GM18907 (cell line): ENCODE results near the gene DAZAP1.
A peak's percentile ranks its signal among the peaks of the same experiment; 100 is the strongest.

Experiments used
- ATAC-seq: cut with Tn5 transposase; IDR thresholded peaks from one replicate; pipeline ENCODE4 v1.9.1; 2021; ENCODE audit warnings: mild to moderate bottlenecking, moderate library complexity; ENCODE audit not compliant: unreplicated experiment

The DAZAP1 gene

DNA sequence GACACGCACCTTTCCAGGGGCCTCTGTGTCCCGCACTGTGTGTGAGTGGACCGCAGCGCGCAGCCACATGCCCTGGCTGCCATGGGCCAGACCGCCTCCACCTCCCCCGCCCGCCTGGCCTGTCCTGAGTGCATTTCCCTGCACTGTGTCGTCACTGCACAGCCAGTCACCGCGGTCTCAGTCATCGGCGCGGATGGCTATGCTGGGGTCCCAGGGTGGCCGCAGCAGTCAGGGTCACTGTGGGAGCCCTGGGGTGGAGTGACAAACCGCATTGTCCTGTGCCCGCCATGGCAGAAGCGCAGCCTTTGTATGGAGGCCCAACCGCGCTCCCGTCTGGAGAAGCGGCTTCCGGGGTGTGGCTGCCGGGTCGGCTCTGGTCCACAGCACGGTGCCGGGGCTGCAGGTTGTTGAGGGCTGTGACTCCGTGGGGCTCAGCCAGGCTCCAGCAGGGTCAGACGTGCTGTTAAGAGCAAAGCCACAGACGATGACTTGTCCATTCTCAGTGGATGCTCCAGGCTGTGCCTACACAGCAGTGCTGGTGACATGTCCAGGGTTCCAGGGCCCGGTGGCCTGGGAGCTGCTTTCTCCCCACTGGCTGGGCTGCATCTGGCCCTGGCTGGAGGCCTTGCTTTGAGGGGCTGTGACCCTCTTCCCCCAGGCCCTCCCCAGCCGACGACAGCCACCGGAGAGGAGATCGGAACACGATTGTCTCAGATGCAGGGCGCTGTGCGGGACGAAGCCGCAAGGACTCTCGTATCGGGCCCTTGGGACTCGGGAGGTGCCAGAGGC is 30.0 kb upstream of the DAZAP1 start:
- no peak for ATAC-seq

DNA sequence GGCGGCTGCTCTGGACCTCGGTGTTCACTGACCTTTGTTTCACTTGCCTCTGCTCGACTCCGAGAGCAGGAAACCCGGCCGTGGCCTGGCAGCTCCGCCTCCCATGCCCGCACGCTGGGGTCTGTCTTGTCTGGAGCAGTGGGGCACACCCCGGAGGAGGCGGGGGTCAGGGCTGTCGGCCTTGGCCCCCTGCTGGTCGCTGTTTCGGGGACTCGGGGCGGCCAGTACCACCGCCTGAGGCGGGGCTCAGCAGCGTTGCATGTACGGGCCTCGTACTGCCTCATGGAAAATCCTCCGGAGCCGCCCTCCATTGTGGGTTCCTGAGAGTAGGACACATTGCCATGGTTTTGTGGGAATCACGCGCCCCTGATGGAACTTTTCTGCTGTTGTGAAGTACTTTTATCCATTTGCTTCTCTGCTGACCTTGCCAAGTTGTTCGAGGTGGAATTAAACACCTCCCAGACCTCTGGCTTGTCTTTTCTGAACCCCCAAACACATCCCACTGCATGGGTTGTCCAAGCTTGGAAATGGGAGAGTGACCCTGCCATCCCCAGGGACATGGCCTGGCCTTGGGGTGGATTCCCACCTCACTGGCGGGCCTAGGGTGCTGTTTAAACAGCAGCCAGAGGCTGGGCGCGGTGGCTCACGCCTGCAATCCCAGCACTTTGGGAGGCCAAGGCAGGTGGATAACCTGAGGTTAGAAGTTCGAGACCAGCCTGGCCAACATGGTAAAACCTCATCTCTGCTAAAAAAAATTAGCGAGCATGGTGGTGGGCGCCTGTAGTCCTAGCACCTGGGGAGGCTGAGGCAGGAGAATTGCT is 29.2 kb upstream of the DAZAP1 start:
- no peak for ATAC-seq

DNA sequence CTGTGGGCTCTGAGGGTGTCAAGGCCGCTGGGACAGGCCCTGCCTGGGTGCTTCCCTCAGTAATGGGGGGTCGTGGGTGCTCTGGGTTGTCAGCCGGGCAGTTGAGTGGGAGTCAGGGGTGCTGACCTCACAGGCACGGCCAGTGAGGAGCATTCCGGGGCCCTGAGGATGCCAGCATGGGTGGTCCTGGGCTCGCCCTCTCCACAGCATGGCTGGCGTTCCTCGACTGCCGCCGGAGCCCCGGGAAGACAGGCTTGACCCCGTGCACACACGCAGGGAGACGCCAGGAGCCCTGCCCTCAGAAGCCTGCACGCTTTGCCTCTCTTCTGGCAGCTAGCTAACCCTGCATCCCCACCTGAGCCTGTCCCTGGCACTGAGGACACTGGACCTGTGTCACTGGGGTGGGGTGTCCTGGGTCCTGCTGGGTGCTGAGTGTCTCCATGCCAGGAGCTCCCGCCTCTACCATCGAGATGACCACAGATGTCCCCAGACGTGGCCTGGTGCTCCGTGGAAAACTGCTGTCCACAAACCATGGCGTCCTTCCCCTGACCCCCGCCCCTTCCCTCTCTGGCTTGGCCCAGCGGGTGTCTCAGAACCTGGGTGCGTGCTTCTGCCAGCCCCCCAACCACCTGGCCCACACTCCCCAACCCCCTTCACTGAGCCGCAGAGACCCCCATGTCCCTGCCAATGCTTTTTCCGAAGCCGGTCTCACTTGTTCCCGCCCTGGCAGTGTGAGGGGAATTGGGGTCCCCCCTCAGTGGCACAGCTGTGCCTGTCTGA is 28.1 kb upstream of the DAZAP1 start:
- ATAC-seq, result no peak

DNA sequence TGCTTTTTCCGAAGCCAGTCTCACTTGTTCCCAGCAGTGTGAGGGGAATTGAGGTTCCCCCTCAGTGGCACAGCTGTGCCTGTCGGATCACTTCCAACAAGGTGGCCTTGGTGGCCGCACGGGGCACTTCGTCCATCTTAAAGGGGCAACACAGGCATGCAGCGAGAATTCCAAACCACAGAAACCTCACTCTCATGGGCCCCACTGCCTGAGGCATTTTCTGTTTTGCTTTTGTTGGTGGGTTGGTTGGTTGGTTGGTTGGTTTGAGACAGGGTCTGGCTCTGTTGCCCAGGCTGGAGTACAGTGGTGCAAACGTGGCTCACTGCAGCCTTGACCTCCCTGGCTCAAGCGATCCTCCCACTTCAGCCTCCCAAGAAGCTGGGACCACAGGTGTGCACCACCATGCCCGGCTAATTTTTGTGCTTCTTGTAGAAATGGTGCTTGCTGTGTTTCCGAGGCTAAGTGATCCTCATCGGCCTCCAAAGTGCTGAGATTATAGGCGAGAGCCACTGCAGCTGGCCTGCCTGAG is 27.4 kb upstream of the DAZAP1 start:
- ATAC-seq, result no peak

DNA sequence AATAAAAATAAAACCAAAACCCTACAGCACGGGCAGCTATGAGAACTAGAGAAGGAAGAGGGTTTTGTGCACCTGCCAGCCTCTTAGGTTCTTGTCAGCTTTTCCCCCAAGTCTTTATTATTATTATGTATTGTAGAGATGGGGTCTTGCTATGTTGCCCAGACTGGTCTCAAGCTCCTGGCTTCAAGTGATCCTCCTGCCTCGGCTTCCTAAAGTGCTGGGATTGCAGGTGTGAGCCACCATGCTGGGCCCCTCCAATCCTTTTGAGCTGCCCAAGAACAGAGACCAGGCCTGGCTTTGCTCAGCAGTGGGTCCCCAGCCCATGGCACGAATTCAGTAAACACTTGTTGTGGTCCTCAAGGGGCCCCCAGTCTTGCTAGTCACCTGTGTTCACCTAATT is 25.1 kb upstream of the DAZAP1 start:
- ATAC-seq, result no peak

DNA sequence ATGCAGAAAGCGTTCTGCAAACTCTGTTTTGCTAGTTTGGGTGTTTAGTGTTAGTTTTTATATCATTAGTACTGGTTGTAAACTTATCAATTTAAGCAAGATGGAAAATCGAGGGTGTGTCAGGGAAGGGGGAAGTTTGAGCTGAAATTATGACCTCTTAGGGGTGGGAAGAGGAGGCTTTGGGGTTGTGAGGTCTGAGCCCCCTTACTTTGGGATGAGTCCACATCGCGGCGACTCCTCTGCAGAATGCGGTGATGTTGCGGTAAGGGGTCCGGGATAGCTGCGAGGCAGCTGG is 24.4 kb upstream of the DAZAP1 start:
- ATAC-seq, result no peak

DNA sequence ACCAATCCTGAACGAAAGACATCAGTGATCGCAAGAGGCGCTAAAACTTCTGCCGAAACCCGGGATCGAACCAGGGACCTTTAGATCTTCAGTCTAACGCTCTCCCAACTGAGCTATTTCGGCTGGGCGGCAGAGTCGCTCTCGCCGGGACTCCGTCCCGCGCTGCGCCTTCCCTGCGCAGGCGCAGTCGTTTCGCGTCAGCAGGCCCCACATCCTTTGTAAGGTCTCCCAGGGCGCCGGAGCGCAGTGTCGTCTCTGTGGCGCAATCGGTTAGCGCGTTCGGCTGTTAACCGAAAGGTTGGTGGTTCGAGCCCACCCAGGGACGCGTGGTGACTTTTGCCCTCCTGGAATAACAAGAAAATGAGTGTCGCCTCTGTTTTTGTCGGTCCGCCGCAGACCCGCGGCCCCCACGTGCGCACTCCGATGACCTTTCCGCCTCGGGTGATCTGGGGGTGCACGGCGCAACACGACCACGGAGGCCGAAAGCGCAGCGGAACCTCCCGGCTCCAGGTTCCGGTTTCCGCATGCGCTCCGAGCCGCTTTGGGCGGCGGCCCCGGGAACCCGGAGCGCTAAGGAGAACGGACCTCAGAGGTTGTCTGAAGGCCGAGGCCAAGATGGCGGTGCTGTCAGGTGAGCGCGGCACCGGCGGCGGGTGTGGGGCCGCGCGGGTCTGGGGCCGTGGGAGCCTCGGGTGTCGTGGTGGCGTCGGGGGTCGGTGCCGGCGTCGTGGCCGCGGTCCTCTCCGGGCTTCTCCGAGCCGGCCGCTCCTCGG is 23.9 kb upstream of the DAZAP1 start, which contains the start of gene NDUFS7:
TSS of gene NDUFS7 (plus strand) at position 596 of the 773 bp plus-strand sequence. CDS start at position 616, 20 bp downstream.
- ATAC-seq, result peak; percentile 75

DNA sequence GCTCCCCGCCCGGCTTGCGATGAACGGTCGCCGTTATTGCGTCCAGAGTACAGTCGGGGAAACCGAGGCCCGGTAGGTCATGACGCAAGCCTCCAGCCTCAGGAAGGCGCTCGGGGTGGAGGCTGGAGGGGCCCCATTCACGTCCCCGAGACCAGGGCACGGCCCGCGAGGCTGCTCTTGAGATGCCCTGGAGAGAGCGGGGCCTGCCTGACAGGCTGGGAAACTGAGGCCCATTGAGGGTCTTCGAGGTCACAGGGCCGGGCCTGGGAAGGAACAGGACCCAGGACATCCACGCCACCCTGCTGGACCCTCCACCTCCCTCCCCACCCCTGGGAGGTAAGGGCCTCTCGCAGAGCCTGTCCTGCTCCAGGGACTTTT is 23.3 kb upstream of the DAZAP1 start:
- peak; percentile 8 for ATAC-seq

DNA sequence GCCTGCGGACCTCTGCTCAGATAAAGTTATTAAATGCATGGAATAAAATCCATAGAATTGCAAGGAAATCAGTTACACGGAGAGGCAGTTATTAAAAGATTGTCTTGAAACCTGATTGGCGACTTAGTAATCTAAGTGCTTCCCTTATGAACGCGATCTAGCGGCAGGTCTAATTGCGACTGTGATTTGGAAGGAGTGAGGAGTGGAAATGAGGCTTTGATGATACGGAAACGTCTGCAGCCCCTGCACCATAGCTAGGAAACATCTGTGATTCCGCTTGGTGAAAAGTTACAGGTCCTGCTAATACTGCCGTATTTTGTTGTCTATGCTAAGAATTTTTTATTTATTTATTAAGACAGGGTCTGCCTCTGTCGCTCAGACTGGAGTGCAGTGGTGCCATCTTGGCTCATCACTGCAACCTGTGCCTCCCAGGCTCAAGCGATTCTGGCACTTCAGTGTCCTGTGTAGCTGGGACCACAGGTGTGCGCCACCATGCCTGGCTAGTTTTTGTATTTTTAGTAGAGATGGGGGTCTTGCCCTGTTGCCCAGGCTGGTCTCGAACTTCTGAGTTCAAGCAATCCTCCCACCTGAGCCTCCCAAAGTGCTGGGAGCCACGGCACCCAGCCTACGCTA is 22.8 kb upstream of the DAZAP1 start:
- no peak for ATAC-seq

DNA sequence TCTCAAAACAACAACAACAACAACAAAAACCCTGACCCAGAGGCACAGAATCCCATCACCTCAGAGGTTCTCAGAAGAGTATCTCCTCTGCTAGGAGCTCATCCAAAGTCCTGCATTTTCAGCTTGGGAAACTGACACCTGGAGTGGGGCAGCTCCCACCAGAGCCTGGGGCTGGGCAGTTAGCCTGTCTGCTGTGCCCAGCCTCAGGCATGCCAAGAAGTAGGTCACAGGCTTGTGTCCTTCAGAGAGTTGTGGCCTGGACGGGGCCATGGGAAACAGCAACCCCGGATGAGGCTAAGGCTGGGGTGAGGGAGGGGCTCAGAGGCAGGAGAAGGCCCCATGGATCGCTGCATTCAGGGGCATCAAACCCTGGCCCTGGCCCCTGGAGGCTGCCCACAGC is 21.6 kb upstream of the DAZAP1 start:
- no peak for ATAC-seq

DNA sequence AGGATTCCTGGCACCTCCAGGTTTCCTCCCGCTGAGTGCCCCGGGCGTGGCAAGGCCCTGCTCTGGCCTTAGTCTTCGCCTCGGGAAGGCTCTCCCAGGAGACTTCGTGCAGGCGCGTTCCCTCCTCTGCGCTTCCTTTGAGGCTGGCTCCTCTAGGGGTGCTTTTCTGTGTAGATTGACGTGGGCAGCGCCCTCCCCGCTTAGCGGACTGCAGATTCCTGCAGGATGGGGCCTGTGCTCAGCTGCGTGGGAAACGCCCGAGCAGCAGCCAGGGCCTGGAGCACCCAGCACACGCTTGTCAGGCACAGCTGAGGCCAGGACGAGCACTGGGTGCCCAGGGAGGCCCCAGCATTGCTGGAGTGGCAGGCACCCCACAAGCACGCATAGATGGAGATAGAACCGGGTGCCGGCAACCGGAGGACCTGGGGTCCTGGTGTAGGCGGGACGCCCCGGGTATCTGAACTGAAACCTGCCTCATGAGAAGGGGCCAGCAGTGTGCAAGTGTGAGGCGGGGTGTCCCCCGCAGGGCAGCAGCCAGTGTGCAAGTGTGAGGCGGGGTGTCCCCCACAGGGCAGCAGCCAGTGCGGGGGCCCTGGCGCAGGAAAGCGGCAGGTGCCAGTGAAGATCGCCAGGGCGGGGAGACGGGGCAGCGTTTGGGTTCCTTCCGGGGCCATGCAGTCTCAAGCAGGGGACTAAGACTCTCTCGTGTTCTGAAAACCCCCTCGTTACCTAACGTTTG is 20.3 kb upstream of the DAZAP1 start:
- no peak for ATAC-seq

DNA sequence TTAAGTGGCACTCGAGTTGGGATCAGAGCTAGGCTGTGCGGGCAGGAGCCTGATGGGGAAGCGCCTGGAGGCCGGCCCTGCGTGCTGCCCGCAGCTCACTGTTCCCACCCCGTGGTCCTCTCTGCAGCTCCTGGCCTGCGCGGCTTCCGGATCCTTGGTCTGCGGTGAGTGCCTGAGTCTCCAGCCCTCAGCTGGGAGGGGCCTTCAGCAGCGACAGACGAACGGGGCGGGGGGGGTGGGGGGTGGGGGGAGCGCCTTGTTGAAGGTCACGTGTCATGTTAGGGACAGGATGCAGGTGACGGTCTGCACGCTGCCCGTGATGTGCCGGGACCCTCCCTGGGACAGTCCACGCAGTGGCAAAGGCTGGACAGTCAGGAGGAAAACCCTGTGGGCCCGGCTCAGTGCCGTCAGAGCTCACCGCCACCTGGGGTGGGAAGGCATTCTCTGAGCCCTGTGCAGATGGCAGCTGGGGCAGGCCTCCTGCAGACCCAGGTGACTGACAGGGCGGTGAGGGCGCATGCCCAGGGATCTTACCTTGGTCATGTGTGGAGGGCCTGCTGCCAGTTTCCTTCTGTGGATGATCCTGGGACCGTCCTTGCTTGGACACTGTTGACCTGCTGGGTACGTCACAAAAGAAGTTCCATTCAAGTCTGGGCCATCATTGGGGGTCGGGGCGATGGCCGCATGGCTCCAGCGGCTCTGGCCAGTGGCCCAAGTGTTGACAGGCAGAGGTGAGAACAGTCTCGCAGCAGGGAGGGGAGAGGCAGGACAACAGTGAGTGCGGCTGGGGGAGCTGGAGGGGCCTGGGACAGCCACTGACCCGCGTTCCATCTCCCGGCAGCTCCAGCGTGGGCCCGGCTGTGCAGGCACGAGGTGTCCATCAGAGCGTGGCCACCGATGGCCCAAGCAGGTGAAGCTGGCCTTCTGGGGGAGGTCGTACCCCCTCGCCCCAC is 19.4 kb upstream of the DAZAP1 start:
- no peak for ATAC-seq

DNA sequence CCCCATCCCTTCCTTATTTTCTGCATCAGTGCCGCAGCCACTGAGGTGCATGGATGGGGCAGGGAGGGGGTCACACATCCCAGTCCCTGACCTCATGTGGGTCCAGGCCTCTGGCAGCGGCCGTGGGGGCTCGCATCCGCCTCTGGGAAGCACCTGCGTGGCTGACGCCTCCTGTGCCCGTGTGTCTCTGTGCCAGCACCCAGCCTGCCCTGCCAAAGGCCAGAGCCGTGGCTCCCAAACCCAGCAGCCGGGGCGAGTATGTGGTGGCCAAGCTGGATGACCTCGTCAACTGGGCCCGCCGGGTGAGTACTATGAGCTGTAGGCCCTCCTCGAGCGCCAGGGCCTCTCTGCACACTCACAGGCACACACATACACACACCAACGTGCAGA is 18.8 kb upstream of the DAZAP1 start:
- ATAC-seq, result no peak

DNA sequence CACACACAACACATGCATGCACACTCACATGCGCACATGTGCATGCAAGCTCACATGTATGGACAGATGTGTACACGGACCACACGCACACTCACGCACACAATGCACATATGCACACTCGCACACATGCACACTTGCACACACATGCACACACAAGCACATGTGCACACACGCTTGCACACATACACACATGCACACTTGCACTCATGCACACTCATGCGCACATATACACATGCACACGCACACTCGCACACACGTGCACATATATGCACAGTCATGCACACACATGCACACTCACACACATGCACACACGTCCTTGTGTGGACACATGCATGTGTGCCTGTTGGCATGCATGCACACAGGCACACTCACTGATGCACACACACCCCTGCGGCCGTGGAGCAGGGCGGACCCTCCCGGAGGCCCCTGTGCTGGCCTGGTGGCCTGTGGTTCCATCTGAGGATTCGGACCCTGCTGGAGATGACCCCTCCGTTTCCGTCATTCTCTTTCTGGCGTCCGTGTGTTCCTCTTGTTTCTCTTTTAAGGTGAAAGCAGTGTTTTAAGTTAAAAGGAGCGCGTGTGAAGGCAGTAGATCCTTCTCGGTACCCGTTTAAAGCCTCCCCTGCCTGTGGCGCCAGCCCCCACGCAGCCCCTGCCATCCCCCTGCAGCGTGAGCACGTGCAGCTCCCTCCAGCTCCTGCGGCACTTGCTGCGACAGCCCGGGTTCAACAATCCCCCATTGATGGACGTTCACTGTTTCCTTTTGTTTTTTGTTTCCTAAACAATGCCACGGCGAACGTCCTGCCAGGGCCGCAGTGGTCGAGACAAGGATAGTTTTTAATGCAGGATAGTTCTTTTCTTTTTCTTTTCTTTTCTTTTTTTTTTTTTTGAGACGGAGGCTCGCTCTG is 18.1 kb upstream of the DAZAP1 start:
- ATAC-seq, result no peak

DNA sequence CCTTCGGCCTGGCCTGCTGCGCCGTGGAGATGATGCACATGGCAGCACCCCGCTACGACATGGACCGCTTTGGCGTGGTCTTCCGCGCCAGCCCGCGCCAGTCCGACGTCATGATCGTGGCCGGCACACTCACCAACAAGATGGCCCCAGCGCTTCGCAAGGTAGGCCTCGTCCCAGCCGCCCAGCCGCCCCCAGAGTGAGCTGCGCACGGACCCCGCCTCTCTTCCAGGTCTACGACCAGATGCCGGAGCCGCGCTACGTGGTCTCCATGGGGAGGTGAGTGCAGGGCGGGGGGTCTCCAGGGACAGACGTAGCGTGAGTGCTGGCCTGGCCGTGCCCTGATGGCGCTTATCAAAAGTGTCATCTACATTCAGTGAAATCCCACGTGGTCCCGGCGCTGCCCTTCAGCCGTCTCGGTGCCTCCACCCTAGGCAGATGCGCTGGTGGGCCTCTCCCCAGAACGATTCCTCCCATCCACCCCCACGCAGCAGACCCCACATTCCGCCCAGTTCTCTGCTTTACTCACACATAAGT is 16.4 kb upstream of the DAZAP1 start:
- no peak for ATAC-seq

DNA sequence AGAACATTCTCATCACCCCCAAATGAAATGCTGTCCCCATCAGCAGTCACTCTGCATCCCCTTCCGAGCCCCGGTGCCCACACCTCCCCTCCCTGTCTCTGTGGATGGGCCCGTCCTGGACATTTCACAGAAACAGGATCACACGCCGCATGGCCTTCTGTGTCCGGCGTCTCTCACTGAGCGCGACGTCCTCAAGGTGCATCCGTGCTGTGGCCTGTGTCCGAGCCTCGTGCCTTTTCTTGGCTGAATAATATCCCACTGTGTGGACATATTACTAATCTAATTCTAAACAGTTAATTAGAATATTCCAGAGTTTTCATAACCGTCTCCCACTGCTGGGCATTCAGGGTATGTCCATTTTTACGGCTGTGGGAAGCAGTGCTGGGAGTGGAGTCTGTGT is 15.0 kb upstream of the DAZAP1 start:
- ATAC-seq, result no peak

DNA sequence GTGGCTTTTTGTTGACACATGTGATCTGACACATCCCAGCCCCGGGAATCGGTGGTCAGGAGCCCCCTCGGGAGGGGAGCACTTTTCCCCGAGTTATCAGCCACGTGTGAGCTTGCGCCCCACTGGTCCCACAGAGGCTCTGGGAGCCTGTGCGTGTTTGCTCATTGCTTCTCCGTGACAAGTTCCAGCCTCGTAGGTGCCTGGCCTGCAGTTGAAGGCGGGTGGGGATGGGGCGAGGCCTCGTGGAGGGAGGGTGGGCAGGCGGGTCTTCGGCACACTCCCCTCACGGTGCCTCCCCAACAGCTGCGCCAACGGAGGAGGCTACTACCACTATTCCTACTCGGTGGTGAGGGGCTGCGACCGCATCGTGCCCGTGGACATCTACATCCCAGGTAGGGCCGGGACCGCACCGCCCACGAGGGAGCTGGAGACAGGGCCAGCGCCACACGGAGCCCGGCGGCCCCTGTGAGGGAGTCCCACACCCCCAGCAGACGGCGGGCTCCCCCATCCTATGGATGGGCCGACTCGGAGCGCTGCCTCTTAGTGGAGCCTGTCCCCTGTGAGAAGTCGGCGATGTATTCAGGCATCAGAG is 14.4 kb upstream of the DAZAP1 start:
- ATAC-seq, result no peak
